ENCODE data around the gene STUB1.

DNA sequence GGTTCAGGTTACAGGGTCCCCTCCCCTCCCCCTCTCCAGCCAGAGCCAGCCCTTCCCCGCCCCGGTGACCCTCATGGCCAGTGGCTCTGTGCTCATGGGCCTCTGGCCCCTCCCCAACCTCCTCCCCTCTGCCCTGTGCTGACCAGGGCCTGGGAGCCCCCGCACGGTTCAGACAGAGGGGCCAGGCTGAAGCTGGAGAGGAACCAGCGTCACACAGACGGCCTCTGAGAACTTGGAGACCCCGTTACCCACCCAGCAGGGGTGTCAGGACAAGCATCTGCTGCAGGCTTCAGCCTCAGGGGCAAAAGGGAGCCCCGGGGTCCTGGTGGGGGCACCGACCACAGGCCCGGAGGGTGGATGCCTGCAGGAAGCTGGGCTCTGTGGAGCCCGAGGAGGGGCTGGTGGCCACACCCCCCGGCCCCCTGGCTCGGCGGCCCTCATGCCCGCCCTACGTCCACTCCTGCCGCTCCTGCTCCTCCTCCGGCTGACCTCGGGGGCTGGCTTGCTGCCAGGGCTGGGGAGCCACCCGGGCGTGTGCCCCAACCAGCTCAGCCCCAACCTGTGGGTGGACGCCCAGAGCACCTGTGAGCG, 49.3 kb upstream of the STUB1 start, which contains the start of gene WFIKKN1:
- TF ChIP-seq, protein P1, sequence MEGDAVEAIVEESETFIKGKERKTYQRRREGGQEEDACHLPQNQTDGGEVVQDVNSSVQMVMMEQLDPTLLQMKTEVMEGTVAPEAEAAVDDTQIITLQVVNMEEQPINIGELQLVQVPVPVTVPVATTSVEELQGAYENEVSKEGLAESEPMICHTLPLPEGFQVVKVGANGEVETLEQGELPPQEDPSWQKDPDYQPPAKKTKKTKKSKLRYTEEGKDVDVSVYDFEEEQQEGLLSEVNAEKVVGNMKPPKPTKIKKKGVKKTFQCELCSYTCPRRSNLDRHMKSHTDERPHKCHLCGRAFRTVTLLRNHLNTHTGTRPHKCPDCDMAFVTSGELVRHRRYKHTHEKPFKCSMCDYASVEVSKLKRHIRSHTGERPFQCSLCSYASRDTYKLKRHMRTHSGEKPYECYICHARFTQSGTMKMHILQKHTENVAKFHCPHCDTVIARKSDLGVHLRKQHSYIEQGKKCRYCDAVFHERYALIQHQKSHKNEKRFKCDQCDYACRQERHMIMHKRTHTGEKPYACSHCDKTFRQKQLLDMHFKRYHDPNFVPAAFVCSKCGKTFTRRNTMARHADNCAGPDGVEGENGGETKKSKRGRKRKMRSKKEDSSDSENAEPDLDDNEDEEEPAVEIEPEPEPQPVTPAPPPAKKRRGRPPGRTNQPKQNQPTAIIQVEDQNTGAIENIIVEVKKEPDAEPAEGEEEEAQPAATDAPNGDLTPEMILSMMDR (conservative IDR thresholded peaks at IDR 0.05; ENCODE audit: low read depth in 2 of 2): no peak
- TF ChIP-seq EZH2 (IDR thresholded peaks at IDR 0.05; ENCODE audit: low read depth, unreplicated experiment) (no peak), JUNB (IDR thresholded peaks at IDR 0.05; ENCODE audit: unreplicated experiment) (no peak), POLR2AphosphoS5 (IDR thresholded peaks at IDR 0.05; ENCODE audit: low read depth) (peak; percentile 63; the same call in 1 of the 2 replicates), EZH2phosphoT487 (IDR thresholded peaks at IDR 0.05; ENCODE audit: unreplicated experiment) (no peak), CREB1 (CRISPR knock-in tag; IDR thresholded peaks at IDR 0.05; ENCODE audit: low read depth) (no peak), STAT1 (IDR thresholded peaks at IDR 0.05; ENCODE audit: unreplicated experiment) (no peak)
- TF ChIP-seq, protein P2, sequence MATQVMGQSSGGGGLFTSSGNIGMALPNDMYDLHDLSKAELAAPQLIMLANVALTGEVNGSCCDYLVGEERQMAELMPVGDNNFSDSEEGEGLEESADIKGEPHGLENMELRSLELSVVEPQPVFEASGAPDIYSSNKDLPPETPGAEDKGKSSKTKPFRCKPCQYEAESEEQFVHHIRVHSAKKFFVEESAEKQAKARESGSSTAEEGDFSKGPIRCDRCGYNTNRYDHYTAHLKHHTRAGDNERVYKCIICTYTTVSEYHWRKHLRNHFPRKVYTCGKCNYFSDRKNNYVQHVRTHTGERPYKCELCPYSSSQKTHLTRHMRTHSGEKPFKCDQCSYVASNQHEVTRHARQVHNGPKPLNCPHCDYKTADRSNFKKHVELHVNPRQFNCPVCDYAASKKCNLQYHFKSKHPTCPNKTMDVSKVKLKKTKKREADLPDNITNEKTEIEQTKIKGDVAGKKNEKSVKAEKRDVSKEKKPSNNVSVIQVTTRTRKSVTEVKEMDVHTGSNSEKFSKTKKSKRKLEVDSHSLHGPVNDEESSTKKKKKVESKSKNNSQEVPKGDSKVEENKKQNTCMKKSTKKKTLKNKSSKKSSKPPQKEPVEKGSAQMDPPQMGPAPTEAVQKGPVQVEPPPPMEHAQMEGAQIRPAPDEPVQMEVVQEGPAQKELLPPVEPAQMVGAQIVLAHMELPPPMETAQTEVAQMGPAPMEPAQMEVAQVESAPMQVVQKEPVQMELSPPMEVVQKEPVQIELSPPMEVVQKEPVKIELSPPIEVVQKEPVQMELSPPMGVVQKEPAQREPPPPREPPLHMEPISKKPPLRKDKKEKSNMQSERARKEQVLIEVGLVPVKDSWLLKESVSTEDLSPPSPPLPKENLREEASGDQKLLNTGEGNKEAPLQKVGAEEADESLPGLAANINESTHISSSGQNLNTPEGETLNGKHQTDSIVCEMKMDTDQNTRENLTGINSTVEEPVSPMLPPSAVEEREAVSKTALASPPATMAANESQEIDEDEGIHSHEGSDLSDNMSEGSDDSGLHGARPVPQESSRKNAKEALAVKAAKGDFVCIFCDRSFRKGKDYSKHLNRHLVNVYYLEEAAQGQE (IDR thresholded peaks at IDR 0.05; ENCODE audit: unreplicated experiment): no peak
- TF ChIP-seq, protein P3, sequence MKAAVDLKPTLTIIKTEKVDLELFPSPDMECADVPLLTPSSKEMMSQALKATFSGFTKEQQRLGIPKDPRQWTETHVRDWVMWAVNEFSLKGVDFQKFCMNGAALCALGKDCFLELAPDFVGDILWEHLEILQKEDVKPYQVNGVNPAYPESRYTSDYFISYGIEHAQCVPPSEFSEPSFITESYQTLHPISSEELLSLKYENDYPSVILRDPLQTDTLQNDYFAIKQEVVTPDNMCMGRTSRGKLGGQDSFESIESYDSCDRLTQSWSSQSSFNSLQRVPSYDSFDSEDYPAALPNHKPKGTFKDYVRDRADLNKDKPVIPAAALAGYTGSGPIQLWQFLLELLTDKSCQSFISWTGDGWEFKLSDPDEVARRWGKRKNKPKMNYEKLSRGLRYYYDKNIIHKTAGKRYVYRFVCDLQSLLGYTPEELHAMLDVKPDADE (IDR thresholded peaks at IDR 0.05): no peak

All from GM23338 (cell line).